ENCODE results near the gene DUSP9.

DUSP9 gene

DNA sequence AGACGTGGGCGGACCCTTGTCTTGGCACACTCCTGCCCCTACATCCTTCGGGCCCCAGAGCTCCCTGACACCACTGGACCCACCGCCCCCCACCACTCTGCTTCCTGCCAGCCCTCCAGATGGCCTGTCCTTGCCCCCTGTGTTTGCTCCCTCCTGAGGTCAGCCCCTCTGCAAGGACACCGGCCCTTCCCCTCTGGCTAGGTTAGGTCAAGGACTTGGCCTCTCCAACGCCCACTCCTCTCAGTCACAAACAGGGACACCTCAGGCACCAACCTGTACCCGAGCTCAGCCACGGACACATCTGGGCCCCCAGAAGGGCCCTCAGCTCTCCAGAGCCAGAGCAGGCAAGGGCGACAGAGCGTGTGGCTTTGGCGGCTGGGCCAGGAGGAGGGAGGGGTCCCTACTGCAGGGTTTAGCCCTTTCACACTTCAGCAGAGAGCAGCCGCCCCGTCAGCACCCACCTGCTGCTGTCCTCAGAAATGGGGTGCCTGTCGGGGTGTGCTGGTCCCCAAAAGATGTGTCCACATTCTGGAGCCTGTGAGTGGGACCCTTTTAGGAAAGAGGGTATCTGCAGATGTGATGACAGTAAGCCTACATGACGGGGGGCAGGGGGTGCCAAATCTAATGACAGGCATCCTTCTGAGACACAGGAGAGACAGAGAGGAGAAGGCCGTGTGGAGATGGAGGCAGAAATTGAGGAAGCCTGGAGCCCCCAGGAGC lies 23.5 kb upstream of the DUSP9 start:
- no peak for FAIRE-seq
- TF ChIP-seq POLR2AphosphoS5 (IDR thresholded peaks at IDR 0.05; ENCODE audit: low read depth, low read length) = no peak
- TF ChIP-seq POLR2A (IDR thresholded peaks at IDR 0.05; ENCODE audit: low read depth, low read length) = no peak
- TF ChIP-seq TAF1 (IDR thresholded peaks at IDR 0.05; ENCODE audit: borderline replicate concordance, low read depth, low read length) = no peak
- no peak for DNase-seq (ENCODE audit: insufficient read length)

DNA sequence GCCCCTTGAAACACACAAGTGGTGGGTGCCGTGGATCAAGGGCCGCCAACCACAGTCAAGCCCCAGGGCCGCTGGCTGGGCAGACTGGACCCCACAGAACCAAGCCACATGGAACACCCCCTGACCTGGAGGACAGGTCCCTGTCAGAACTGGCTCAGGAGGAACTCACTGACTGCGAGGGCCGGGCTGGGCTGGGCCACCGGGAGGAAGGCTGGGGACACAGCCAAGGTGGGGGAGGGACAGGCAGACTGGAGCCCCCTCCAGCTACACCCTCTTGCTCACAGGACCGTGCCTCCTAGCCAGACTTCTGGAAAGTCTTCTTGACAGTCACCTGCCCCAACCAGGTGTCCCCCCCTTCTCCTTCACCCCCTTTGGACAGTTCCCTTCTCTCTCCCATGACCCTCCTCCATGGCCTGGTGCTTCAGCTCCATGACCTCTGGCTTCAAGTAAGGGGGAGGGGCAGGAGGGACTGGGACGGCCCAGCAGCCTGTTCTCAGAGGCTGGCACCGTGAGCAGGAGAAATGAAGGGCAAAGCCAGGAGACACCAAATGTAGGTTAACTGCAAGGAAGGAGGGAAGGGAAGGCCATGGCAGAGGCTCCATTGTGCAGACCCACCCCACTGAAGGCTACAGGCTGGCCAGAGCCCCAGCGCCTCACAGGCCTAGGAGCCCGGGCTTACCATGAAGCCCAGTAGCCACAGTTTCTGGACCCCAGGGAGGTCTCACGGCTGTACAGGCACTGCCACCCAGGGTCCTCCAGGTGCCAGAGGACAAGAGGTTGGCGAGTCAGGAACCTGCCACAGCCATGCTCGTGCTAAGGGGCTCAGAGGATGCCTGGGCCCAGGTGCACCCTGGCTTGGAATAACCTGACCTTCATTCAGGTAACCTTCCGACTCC lies 22.6 kb upstream of the DUSP9 start:
- no peak for FAIRE-seq
- DNase-seq (ENCODE audit: insufficient read length) = no peak
- TF ChIP-seq POLR2AphosphoS5 (IDR thresholded peaks at IDR 0.05; ENCODE audit: low read depth, low read length) (no peak), TAF1 (IDR thresholded peaks at IDR 0.05; ENCODE audit: borderline replicate concordance, low read depth, low read length) (no peak), POLR2A (IDR thresholded peaks at IDR 0.05; ENCODE audit: low read depth, low read length) (no peak)

DNA sequence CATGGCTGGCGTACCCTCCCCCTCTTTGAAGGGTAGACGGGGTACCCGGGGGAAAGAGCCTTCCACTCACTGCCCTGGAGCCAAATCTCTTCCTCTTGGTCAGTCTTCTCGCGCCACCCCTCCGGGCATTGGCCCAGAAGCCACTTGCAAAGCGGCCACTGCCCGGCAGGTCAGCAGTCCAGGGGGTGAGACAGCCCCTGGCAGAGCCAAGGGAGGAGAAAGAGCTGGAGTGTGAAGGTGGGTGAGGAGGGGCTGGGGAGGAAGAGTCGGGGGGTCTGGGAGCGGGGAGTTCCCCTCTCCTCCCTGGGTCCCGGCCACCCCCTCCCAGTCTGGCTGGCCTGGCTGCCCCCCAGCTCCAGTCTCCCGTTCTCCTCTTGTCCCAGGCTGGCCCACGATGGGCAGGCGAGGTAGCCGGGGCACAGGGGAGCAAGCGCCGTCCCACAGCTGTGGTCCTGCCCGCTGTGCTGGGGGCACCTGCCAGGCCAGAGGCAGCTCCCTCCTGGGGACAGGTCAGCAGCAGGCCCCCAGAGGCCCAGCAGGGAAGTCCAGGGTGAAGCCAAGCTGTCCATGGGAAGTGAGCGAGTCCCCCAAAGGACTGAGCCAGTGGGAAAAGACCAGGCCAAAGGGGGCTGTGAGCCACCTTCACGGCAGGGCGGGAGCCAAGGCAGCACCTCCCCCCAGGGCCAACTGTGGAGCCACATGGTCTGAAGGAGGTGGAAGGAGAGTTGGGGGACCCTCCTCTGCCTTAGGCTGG lies 21.6 kb upstream of the DUSP9 start:
- DNase-seq (ENCODE audit: insufficient read length) (no peak), FAIRE-seq (no peak)
- TF ChIP-seq TAF1 (IDR thresholded peaks at IDR 0.05; ENCODE audit: borderline replicate concordance, low read depth, low read length) = no peak

DNA sequence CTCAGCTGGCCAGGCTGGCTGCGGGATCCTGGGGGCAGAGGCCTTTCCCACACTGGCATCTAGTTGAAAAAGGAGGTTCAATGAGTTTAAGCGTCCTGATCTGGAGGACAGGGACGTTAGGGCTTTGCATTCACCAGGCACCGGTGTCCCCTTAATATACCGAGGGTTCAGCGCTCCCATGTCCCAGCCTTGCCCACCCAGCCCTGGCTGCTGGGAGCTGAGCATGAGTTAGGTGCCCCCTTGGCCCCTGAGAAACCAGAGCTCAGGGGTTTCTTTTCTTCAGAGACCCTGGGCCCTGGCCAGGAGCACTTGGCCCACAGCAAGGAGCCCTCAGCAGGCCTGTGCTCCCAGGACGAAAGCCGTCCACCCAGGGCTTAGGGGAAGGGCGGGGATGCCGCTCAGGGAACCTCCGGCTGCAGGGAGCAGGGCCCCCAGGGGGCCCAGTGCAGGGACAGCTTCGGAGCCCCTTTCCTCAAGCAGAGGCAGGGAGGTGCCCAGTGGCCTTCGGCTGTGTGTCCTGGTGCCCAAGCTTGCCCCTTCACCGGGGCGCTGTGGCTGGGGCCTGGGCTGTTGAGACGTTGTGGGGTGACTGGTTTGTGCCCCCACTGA lies 20.9 kb upstream of the DUSP9 start:
- TF ChIP-seq TAF1 (IDR thresholded peaks at IDR 0.05; ENCODE audit: borderline replicate concordance, low read depth, low read length) = no peak
- FAIRE-seq = no peak
- DNase-seq (ENCODE audit: insufficient read length) = no peak

DNA sequence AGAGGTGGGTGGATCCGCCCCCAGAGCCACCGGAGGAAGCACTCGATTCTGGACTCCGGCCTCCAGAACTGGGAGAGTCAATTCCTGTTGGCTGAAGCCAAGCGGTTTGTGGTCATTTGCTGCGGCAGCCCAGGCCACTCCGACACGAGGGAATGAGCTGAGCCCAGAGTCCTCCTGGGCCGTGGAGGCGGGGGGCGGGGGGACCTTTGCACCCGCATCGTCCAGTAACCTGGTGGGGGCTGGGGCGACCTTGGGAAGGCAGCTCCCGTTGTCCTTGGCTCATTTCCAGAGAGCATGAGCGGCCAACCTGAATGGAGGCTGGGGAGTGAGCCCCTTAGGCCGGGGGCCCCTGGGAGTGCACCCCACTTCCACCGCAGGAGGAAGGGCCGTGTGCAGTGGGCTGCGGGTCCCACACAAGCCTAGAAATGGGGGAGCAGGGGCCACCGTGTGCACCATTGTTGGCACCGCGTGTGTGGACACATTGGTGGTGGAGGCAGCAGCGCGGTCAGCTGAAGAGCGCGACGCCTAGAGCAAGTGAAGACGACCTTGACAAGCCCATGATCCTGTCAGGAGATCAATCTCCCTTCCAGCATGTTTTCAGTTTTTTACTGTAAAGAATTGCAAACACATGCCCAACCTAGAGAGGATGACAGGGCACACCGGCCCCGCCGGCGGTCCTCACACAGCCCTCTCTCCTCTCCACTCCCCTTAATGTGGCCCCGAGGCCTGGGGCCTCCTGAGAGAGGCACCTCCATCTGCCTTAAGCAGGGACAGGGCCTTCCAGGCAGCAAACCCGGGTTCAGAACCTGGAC lies 19.9 kb upstream of the DUSP9 start:
- no peak for FAIRE-seq
- DNase-seq (ENCODE audit: insufficient read length) = no peak
- TF ChIP-seq TAF1 (IDR thresholded peaks at IDR 0.05; ENCODE audit: borderline replicate concordance, low read depth, low read length) (no peak), POLR2AphosphoS5 (IDR thresholded peaks at IDR 0.05; ENCODE audit: low read depth, low read length) (no peak), POLR2A (IDR thresholded peaks at IDR 0.05; ENCODE audit: low read depth, low read length) (no peak)

DNA sequence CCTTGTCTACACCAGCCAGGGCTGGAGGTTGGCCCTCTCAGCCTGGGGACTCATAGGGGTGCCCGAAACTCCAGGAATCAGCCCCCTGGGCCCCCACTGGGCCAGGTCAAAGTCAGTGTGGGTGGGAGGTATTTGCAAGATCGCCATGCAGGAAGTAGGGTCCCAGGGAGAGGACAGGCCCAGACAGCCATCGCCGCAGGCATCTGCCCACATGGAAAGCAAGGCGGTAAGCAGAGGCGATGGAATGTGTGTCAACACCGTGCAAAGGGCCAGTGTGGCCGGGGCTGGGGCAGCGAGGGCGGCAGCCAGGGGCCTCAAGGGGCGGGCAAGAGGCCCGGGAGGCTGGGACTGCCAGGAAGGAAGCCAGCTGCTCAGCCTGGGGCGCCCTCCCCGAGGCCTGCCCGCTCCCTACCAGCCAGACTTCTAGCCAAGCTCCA lies 19.3 kb upstream of the DUSP9 start:
- no peak for TF ChIP-seq POLR2AphosphoS5 (IDR thresholded peaks at IDR 0.05; ENCODE audit: low read depth, low read length)
- no peak for TF ChIP-seq POLR2A (IDR thresholded peaks at IDR 0.05; ENCODE audit: low read depth, low read length)
- no peak for TF ChIP-seq TAF1 (IDR thresholded peaks at IDR 0.05; ENCODE audit: borderline replicate concordance, low read depth, low read length)
- FAIRE-seq = no peak
- no peak for DNase-seq (ENCODE audit: insufficient read length)

DNA sequence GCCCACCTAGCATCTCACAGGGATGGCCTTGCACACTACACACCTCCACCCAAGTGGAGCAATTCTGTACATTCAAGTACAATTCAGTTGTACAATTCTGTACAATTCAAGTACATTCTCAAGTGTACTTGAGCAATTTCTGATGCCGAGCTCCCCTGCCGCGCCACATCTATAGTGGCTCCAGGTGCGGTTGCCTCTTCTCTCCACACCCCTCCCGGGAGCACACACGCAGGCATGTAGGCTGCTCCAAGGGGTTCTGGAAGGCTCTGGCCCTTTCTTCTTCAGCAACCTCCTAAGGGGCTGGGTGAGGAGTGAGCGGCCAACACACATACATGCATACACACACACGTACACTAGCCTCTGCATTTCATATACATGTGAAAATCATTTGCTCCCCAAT lies 18.9 kb upstream of the DUSP9 start:
- no peak for FAIRE-seq
- TF ChIP-seq POLR2A (IDR thresholded peaks at IDR 0.05; ENCODE audit: low read depth, low read length) (no peak), POLR2AphosphoS5 (IDR thresholded peaks at IDR 0.05; ENCODE audit: low read depth, low read length) (no peak), TAF1 (IDR thresholded peaks at IDR 0.05; ENCODE audit: borderline replicate concordance, low read depth, low read length) (no peak)
- DNase-seq (ENCODE audit: insufficient read length) = no peak

DNA sequence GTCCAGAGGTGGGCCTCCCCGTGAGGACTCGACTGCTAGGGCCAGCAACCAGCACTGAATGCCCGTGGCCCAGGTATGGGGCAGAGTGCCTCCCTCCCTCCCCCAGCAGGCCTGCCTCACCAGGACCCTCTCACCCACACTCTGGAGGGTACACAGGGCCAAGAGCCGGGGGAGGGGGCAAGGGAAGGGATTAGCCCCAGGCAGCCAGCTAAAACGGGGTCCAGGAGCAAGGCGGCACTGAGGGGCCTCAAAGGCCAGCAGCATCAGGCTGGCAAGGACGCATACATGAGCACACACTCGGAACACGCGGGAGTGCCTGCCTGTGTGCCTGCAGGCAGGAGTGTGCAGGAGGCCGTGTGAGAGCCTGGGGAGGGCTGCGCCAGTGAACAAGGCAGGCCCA lies 18.3 kb upstream of the DUSP9 start:
- no peak for DNase-seq (ENCODE audit: insufficient read length)
- no peak for FAIRE-seq
- no peak for TF ChIP-seq POLR2AphosphoS5 (IDR thresholded peaks at IDR 0.05; ENCODE audit: low read depth, low read length)
- TF ChIP-seq TAF1 (IDR thresholded peaks at IDR 0.05; ENCODE audit: borderline replicate concordance, low read depth, low read length) = no peak
- no peak for TF ChIP-seq POLR2A (IDR thresholded peaks at IDR 0.05; ENCODE audit: low read depth, low read length)

DNA sequence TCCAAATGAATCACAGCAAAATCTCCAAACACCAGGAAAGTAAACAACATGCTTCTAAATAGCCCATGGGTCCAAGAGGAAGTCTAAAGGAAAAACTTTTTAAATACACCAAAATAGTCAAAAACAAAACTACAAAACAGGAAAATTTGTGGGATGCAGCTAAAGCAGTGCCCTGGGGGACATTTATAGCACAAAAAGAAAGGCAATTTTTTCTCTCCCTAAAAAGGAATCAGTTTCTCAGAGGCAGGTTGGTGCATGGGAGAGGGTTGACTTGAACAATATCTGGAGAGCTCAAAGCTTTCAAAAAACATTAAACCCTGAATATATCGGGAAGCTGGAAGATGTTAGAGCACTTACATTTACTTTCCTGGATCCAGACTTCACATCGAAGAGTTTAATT lies 15.7 kb upstream of the DUSP9 start:
- no peak for FAIRE-seq

DNA sequence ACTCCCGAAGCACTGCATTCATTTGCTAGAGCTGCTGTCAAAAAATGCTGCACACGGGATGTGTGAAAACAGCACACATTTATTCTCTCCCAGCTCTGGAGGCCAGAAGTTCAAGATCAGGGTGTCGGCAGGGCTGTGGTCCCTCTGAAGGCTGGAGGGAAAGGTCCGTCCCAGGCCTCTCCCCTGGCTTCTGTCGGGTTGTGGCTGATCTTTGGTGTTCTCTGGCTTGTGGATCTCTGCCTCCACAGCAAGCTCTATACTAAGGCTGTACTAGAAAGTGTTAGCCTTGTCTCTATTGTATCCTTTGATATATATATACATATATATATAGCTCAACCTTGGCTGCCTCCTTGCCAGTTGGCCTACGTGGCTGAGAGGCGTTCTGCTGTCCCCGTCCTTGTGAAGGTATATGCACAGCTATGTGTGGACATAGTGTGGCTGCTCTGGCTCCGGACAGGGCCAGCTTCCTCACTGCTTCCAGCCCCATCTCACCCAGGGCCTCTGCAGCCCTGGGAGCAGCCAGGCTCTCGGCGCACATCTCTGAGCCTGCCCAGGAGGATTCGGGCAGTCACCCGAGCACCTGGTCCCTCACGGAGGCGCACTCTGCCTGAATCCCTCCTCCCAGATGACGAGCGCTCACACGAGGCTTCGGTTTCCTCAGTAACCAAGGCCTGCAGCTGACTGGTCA lies 15.0 kb upstream of the DUSP9 start:
- no peak for DNase-seq (ENCODE audit: insufficient read length)
- no peak for TF ChIP-seq POLR2AphosphoS5 (IDR thresholded peaks at IDR 0.05; ENCODE audit: low read depth, low read length)
- no peak for FAIRE-seq

More for the DNA sequence above, 15.7 kb upstream of the DUSP9 start:
- no peak for DNase-seq (ENCODE audit: insufficient read length)
- TF ChIP-seq TAF1 (IDR thresholded peaks at IDR 0.05; ENCODE audit: borderline replicate concordance, low read depth, low read length) = no peak

All from GM12892 (cell line).